HCT116 (cell line): Measurements from ENCODE around the gene KCNMB4. TPM values are rescaled to one million over a fixed set of nuclear protein-coding genes. Genes with fewer than 3 reads are reported as not detected.

Experiments used
- ATAC-seq: fragments of 200-7000 bp; cut with Tn5 transposase; 2 replicates; pipeline ENCODE4 v1.9.1; 2020; ENCODE audit warnings: mild to moderate bottlenecking, moderate library complexity
- BruUV-seq: library from RNA; stranded (reverse); fragments of 400-500 nt; replicated peaks from 2 replicates; lab custom pipeline; 2021; lab: Mats Ljungman, UMichigan
- CTCF ChIA-PET: fragments of 300-600 bp; sonication (Branson Sonifier 250); formaldehyde crosslinking; loops from one replicate; lab custom pipeline; 2021; ENCODE audit warnings: antibody characterized with exemption; lab: Charles Lee
- POLR2A ChIA-PET: fragments of 300-600, 350-600 bp; sonication (Branson Sonifier 250); formaldehyde crosslinking; loops from one replicate; lab custom pipeline; 2021; ENCODE audit warnings: antibody characterized with exemption; lab: Charles Lee
- RAD21 ChIA-PET, 2 experiments: fragments of 300-600 bp; sonication (Branson Sonifier 250); formaldehyde crosslinking; loops; one replicate each; lab custom pipeline; 2023; ENCODE audit warnings: low total read pairs in 2 of 2; ENCODE audit not compliant: uncharacterized antibody in 2 of 2, unreplicated experiment in 2 of 2, low non-redundant PET in 1 of 2; lab: Charles Lee
- DNase-seq: peaks from one replicate; pipeline ENCODE4 v3.0.0-alpha.2; 2010; ENCODE audit warnings: low read depth, low spot score
- H2AFZ ChIP-seq: fragments of 200-600 bp; shearing (Covaris generic), sonication (generic); 2 replicates; pipeline ENCODE4 v1.6.1; 2017; ENCODE audit warnings: low read depth, mixed run types, mixed read lengths, antibody characterized with exemption, low read length; ENCODE audit not compliant: poor library complexity, severe bottlenecking
- H3K27ac ChIP-seq: 2 replicates; pipeline ENCODE4 v1.5.1; 2012; ENCODE audit warnings: low read depth, low read length
- H3K27me3 ChIP-seq: fragments of 200-600 bp; sonication (generic); 2 replicates; pipeline ENCODE4 v1.6.1; 2016; ENCODE audit warnings: mixed run types, low read length, mixed read lengths; ENCODE audit not compliant: insufficient read depth
- H3K36me3 ChIP-seq, 2 experiments: fragments of 200-500 bp in 1 of 2; fragments of 200-600 bp in 1 of 2; sonication (Bioruptor generic) in 1 of 2; sonication (generic) in 1 of 2; 2 replicates each; pipeline versions ENCODE4 v1.5.1 to v1.6.1; 2014 to 2016; ENCODE audit warnings: low read length in 2 of 2, inconsistent platforms in 1 of 2, mixed read lengths in 1 of 2, mixed run types in 1 of 2; ENCODE audit not compliant: insufficient read depth in 2 of 2, control insufficient read depth in 1 of 2
- H3K4me1 ChIP-seq, 2 experiments: fragments of 200-600 bp in 1 of 2; sonication (generic) in 1 of 2; 2 replicates each; pipeline versions ENCODE4 v1.5.1 to v1.6.1; 2012 to 2017; ENCODE audit warnings: low read length in 2 of 2, inconsistent platforms in 1 of 2, mild to moderate bottlenecking in 1 of 2, mixed read lengths in 1 of 2, mixed run types in 1 of 2, moderate library complexity in 1 of 2; ENCODE audit not compliant: insufficient read depth in 2 of 2, control insufficient read depth in 1 of 2
- H3K4me2 ChIP-seq: fragments of 200-600 bp; sonication (generic); 2 replicates; pipeline ENCODE4 v1.6.1; 2017; ENCODE audit warnings: mixed run types, low read length, mixed read lengths
- H3K4me3 ChIP-seq, 2 experiments: fragments of 200-600 bp in 1 of 2; sonication (generic) in 1 of 2; replicated peaks in 1 of 2; 2 replicates each; pipeline ENCODE4 v1.5.1; 2011 to 2016; ENCODE audit warnings: low read length in 2 of 2, control low read depth in 1 of 2, low read depth in 1 of 2, mild to moderate bottlenecking in 1 of 2, mixed read lengths in 1 of 2, mixed run types in 1 of 2
- H3K79me2 ChIP-seq: fragments of 200-600 bp; sonication (generic); 2 replicates; pipeline ENCODE4 v1.6.1; 2017; ENCODE audit warnings: mild to moderate bottlenecking, mixed run types, low read length, moderate library complexity, mixed read lengths; ENCODE audit not compliant: insufficient read depth
- H3K9ac ChIP-seq: fragments of 200-600 bp; sonication (generic); 2 replicates; pipeline ENCODE4 v1.6.1; 2016; ENCODE audit warnings: low read length, mixed read lengths
- H3K9me2 ChIP-seq: fragments of 200-600 bp; sonication (generic), shearing (Covaris generic); 2 replicates; pipeline ENCODE4 v1.6.1; 2017; ENCODE audit warnings: mixed run types, mild to moderate bottlenecking, moderate library complexity; ENCODE audit not compliant: insufficient read depth
- H3K9me3 ChIP-seq, 2 experiments: fragments of 200-500 bp in 1 of 2; fragments of 200-600 bp in 1 of 2; sonication (Bioruptor generic) in 1 of 2; sonication (generic) in 1 of 2; 2 replicates each; pipeline ENCODE4 v1.6.1; 2014 to 2017; ENCODE audit warnings: low read length in 2 of 2, mixed read lengths in 2 of 2, inconsistent platforms in 1 of 2, low read depth in 1 of 2, mild to moderate bottlenecking in 1 of 2, mixed run types in 1 of 2, moderate library complexity in 1 of 2; ENCODE audit not compliant: control insufficient read depth in 1 of 2, insufficient read depth in 1 of 2
- H4K20me1 ChIP-seq: fragments of 200-600 bp; sonication (generic), shearing (Covaris generic); 2 replicates; pipeline ENCODE4 v1.6.1; 2017; ENCODE audit warnings: mixed run types, mild to moderate bottlenecking, moderate library complexity; ENCODE audit not compliant: insufficient read depth
- ATF3 ChIP-seq: IDR thresholded peaks from 2 replicates; pipeline ENCODE4 v1.6.1; 2012
- CEBPB ChIP-seq: IDR thresholded peaks from 2 replicates; pipeline ENCODE4 v1.6.1; 2012; ENCODE audit warnings: low read depth
- CTCF ChIP-seq, 3 experiments: fragments of 200-600 bp in 1 of 3; sonication (generic) in 1 of 3; IDR thresholded peaks in 2 of 3; conservative IDR thresholded peaks in 1 of 3; 2 replicates each; pipeline ENCODE4 v1.5.1; 2012 to 2017; ENCODE audit warnings: low read depth in 2 of 3, low read length in 2 of 3, antibody characterized with exemption in 1 of 3, borderline replicate concordance in 1 of 3, control low read depth in 1 of 3, mild to moderate bottlenecking in 1 of 3, mixed read lengths in 1 of 3, mixed run types in 1 of 3, moderate library complexity in 1 of 3; ENCODE audit not compliant: insufficient read depth in 1 of 3
- ELF1 ChIP-seq: IDR thresholded peaks from 2 replicates; pipeline ENCODE4 v1.6.1; 2012; ENCODE audit warnings: low read depth, borderline replicate concordance
- EZH2 ChIP-seq: fragments of 200-600 bp; sonication (generic); IDR thresholded peaks from 2 replicates; pipeline ENCODE4 v1.6.1; 2017; ENCODE audit warnings: antibody characterized with exemption, mixed run types
- EZH2phosphoT487 ChIP-seq: fragments of 200-600 bp; IDR thresholded peaks from 2 replicates; pipeline ENCODE4 v1.6.1; 2018; ENCODE audit warnings: antibody characterized with exemption, borderline replicate concordance
- FOSL1 ChIP-seq: IDR thresholded peaks from 2 replicates; pipeline ENCODE4 v1.6.1; 2012; ENCODE audit warnings: low read depth
- MAX ChIP-seq: IDR thresholded peaks from 2 replicates; pipeline ENCODE4 v1.6.1; 2012
- RAD21 ChIP-seq: IDR thresholded peaks from 2 replicates; pipeline ENCODE4 v1.6.1; 2012; ENCODE audit warnings: low read depth, mild to moderate bottlenecking
- REST ChIP-seq: IDR thresholded peaks from 2 replicates; pipeline ENCODE4 v1.6.1; 2012; ENCODE audit warnings: low read depth
- SIN3A ChIP-seq: IDR thresholded peaks from 2 replicates; pipeline ENCODE4 v1.6.1; 2012; ENCODE audit warnings: low read depth
- SRF ChIP-seq: IDR thresholded peaks from 2 replicates; pipeline ENCODE4 v1.6.1; 2012; ENCODE audit warnings: low read depth
- YY1 ChIP-seq: IDR thresholded peaks from 2 replicates; pipeline ENCODE4 v1.6.1; 2011; ENCODE audit warnings: low read length, low read depth, moderate library complexity, mild to moderate bottlenecking; ENCODE audit not compliant: insufficient replicate concordance; ENCODE audit errors: extremely low read depth
- ZFX ChIP-seq: fragments of 450-650 bp; IDR thresholded peaks from 2 replicates; pipeline ENCODE4 v1.6.1; 2017
- intact Hi-C: fragments of 100-400 bp; cut with micrococcal nuclease; formaldehyde crosslinking; loops from 2 replicates; pipeline ENCODE4 v1.10.0; 2022
- total RNA-seq: library from RNA; stranded (reverse); gene quantifications from one replicate; pipeline ENCODE4 v1.2.1, GENCODE V29; 2021; ENCODE audit not compliant: unreplicated experiment

The KCNMB4 gene
- total RNA-seq, 1 experiment from 2014 or later: 5.0 TPM

GRCh38 chr12:70451528-70451927, 85.4 kb downstream of the KCNMB4 start:
- Histone ChIP-seq H3K9me3 (no peaks in the 10 kb centered on the region), H3K27ac (no peak overlapping the region), H3K9me2 (no peaks in the 10 kb centered on the region), H3K4me3 (no peak overlapping the region), H3K36me3 (no peaks in the 10 kb centered on the region), H3K4me2 (peak overlapping the region; percentile 29; the same call in 1 of the 2 replicates), H2AFZ (peak overlapping the region; percentile 75), H3K27me3 (no peaks in the 10 kb centered on the region), H4K20me1 (no peaks in the 10 kb centered on the region), H3K4me1 (peaks cover 19 to 43% of the 10 kb centered on the region in 2 experiments), H3K79me2 (no peaks in the 10 kb centered on the region), H3K9ac (no peak overlapping the region)
- no TSS peak for BruUV-seq
- RAD21 ChIA-PET: no interaction called here
- no peak for ATAC-seq
- peak; percentile 26; the same call in 1 of the 2 replicates for TF ChIP-seq FOSL1
- TF ChIP-seq EZH2: no peak
- intact Hi-C loops: no loop called here
- POLR2A ChIA-PET: no interaction called here
- DNase-seq: no peak
- CTCF ChIA-PET: no interaction called here

- ChIA-PET RAD21 (no interaction called here), POLR2A (no interaction called here), CTCF (no interaction called here)
- no peaks in the 10 kb centered on the region for H3K9me3 ChIP-seq
- no peak overlapping the region for H3K4me2 ChIP-seq
- no peaks in the 10 kb centered on the region for H3K9me2 ChIP-seq
- no TSS peak for BruUV-seq
- H3K27me3 ChIP-seq: no peaks in the 10 kb centered on the region
- H3K9ac ChIP-seq: no peak overlapping the region
- ATAC-seq (no peak), DNase-seq (no peak)
- H3K27ac ChIP-seq: no peak overlapping the region
- no peaks in the 10 kb centered on the region for H4K20me1 ChIP-seq
- peaks cover 0 to 1% of the 10 kb centered on the region in 2 experiments; a peak in 2 of 4 replicates for H3K4me1 ChIP-seq
- intact Hi-C loops: no loop called here
- TF ChIP-seq CTCF (IDR thresholded peaks at IDR 0.05 in 2 of 3, conservative IDR thresholded peaks at IDR 0.05 in 1 of 3; ENCODE audit: borderline replicate concordance in 1 of 3, insufficient read depth in 1 of 3, low read depth in 2 of 3, low read length in 2 of 3): no peak
- no peak for TF ChIP-seq EZH2phosphoT487
- TF ChIP-seq CEBPB: no peak
- TF ChIP-seq FOSL1: no peak
- no peak for TF ChIP-seq SIN3A
- no peak for TF ChIP-seq RAD21
- no peak for TF ChIP-seq YY1
- no peak for TF ChIP-seq REST
- no peak for TF ChIP-seq MAX
- no peak for TF ChIP-seq ATF3
- TF ChIP-seq ELF1: no peak
- TF ChIP-seq SRF: no peak
- no peak for TF ChIP-seq ZFX
- no peaks in the 10 kb centered on the region for H3K36me3 ChIP-seq
- no peaks in the 10 kb centered on the region for H3K79me2 ChIP-seq
- no peak overlapping the region for H3K4me3 ChIP-seq
- H2AFZ ChIP-seq: no peak overlapping the region
Observed at GRCh38 chr12:70456953-70457352, 90.9 kb downstream of the KCNMB4 start.
